Right hindlimb (tissue), 1 donor: ENCODE results near the gene SAMD10.

Experiments used
- DNase-seq: peaks from one replicate; pipeline ENCODE4 v3.0.0-alpha.2; 2018

SAMD10 gene

GRCh38 chr20:63955827-63956663 lies 23.4 kb downstream of the SAMD10 start, which contains the start of gene UCKL1:
Gene UCKL1 (minus strand): TSS chr20:63956416. CDS start chr20:63956372, 44 bp downstream.
- peak; percentile 93 for DNase-seq

GRCh38 chr20:63955281-63955826 lies 24.1 kb downstream of the SAMD10 start:
- DNase-seq: peak; percentile 56

GRCh38 chr20:63953764-63954429 lies 25.5 kb downstream of the SAMD10 start:
- DNase-seq: no peak

- no peak for DNase-seq
Measured at GRCh38 chr20:63952769-63953168, 26.7 kb downstream of the SAMD10 start.

- no peak for DNase-seq
Measured at GRCh38 chr20:63952210-63952535, 27.3 kb downstream of the SAMD10 start.

GRCh38 chr20:63951398-63952209 lies 27.8 kb downstream of the SAMD10 start:
- no peak for DNase-seq

- no peak for DNase-seq
Measured at GRCh38 chr20:63950701-63951397, 28.6 kb downstream of the SAMD10 start.

GRCh38 chr20:63947638-63948456 lies 31.6 kb downstream of the SAMD10 start:
- no peak for DNase-seq

GRCh38 chr20:63946986-63947637 lies 32.3 kb downstream of the SAMD10 start:
- no peak for DNase-seq

GRCh38 chr20:63945921-63946920 lies 33.2 kb downstream of the SAMD10 start:
- DNase-seq: no peak

GRCh38 chr20:63945031-63945658 lies 34.3 kb downstream of the SAMD10 start:
- no peak for DNase-seq

GRCh38 chr20:63944078-63944941 lies 35.1 kb downstream of the SAMD10 start:
- no peak for DNase-seq

GRCh38 chr20:63943808-63944077 lies 35.7 kb downstream of the SAMD10 start:
- no peak for DNase-seq

- peak; percentile 37 for DNase-seq
Measured at GRCh38 chr20:63942969-63943807, 36.3 kb downstream of the SAMD10 start.

- peak; percentile 52 for DNase-seq
Measured at GRCh38 chr20:63942250-63942951, 37.0 kb downstream of the SAMD10 start.

- peak; percentile 37 for DNase-seq
Measured at GRCh38 chr20:63941282-63942081, 38.0 kb downstream of the SAMD10 start.
